BJ (cell line): ENCODE data around the gene CTIF. TPM values are rescaled to one million over a fixed set of nuclear protein-coding genes. Genes with fewer than 3 reads are reported as not detected.

ENCODE experiments used
- CTCF ChIA-PET: fragments of 350-600 bp; formaldehyde crosslinking; extraction: SDS; loops from one replicate; lab custom pipeline; 2021; ENCODE audit warnings: antibody characterized with exemption, inconsistent platforms; lab: Yijun Ruan, JAX
- POLR2A ChIA-PET: fragments of 300-600 bp; sonication (Branson Sonifier 250); formaldehyde crosslinking; extraction: SDS; loops from one replicate; lab custom pipeline; 2021; ENCODE audit warnings: antibody characterized with exemption; lab: Charles Lee
- DNase-seq: peaks from one replicate; pipeline ENCODE4 v3.0.0-alpha.2; 2011; ENCODE audit warnings: low read depth
- H3K27me3 ChIP-seq: 2 replicates; pipeline ENCODE4 v1.6.0; 2011; ENCODE audit warnings: low read length; ENCODE audit not compliant: control insufficient read depth, insufficient read depth
- H3K36me3 ChIP-seq: 2 replicates; pipeline ENCODE4 v1.5.1; 2011; ENCODE audit warnings: low read length; ENCODE audit not compliant: control insufficient read depth, insufficient read depth
- H3K4me3 ChIP-seq: 2 replicates; pipeline ENCODE4 v1.5.1; 2011; ENCODE audit warnings: low read depth, mild to moderate bottlenecking, control low read depth, low read length
- CTCF ChIP-seq: IDR thresholded peaks from 2 replicates; pipeline ENCODE4 v1.5.1; 2011; ENCODE audit warnings: low read depth, mild to moderate bottlenecking, control low read depth, inconsistent platforms, low read length, moderate library complexity; ENCODE audit not compliant: insufficient read depth
- polyA plus RNA-seq: library from polyadenylated mRNA; depleted of rRNA; stranded (reverse); fragments of >200 nt; gene quantifications from 2 replicates; pipeline ENCODE4 v1.2.3, GENCODE V29; 2011

Gene CTIF
- polyA plus RNA-seq, 1 experiment: 105 TPM

- POLR2A ChIA-PET: no interaction called here
- H3K4me3 ChIP-seq: no peak overlapping the region
- DNase-seq: no peak
- CTCF ChIA-PET: interaction anchor here (0.6 to 1.6 kb wide), 2 partner anchors 57 to 66 kb away, joined by 3 to 4 read pairs; no protein-coding TSS in a partner anchor
- H3K27me3 ChIP-seq: no peaks in the 10 kb centered on the region
- H3K36me3 ChIP-seq: peaks cover 10% of the 10 kb centered on the region
- no peak for TF ChIP-seq CTCF
Measured at GRCh38 chr18:48573632-48574283, 34.9 kb downstream of the CTIF start.

- DNase-seq: no peak
- no peak overlapping the region for H3K4me3 ChIP-seq
- POLR2A ChIA-PET: no interaction called here
- no peak for TF ChIP-seq CTCF
- CTCF ChIA-PET: interaction anchor here (0.6 kb wide), 1 partner anchor 23 kb away, joined by 3 read pairs; no protein-coding TSS in a partner anchor
- no peaks in the 10 kb centered on the region for H3K27me3 ChIP-seq
- H3K36me3 ChIP-seq: peaks cover 10% of the 10 kb centered on the region
Measured at GRCh38 chr18:48574667-48575300, 36.0 kb downstream of the CTIF start.

DNA sequence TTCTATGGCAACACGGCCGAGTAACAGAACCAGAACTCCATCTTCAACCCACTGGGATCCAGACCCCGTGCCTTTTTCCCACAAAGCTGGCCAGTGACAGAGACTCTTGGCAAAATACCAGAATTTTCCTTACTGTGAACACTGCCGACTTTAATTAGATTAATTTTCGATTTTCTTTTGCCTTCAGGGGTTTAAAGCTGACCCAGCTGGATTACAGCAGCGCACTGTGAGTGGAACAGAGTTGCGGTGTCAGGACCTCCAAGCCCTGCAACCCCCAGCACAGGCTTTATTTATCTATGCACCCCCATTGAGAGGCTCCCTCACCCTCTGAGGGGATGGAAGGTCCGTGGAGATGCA lies 36.4 kb downstream of the CTIF start:
- no peak for TF ChIP-seq CTCF
- ChIA-PET CTCF (no interaction called here), POLR2A (no interaction called here)
- H3K27me3 ChIP-seq: no peaks in the 10 kb centered on the region
- DNase-seq: no peak
- no peak overlapping the region for H3K4me3 ChIP-seq
- H3K36me3 ChIP-seq: peaks cover 10% of the 10 kb centered on the region

- Histone ChIP-seq H3K36me3 (peaks cover 10% of the 10 kb centered on the region), H3K27me3 (no peaks in the 10 kb centered on the region), H3K4me3 (no peak overlapping the region)
- ChIA-PET POLR2A (no interaction called here), CTCF (no interaction called here)
- no peak for DNase-seq
- TF ChIP-seq CTCF: no peak
Measured at GRCh38 chr18:48575658-48576456, 37.0 kb downstream of the CTIF start.

DNA sequence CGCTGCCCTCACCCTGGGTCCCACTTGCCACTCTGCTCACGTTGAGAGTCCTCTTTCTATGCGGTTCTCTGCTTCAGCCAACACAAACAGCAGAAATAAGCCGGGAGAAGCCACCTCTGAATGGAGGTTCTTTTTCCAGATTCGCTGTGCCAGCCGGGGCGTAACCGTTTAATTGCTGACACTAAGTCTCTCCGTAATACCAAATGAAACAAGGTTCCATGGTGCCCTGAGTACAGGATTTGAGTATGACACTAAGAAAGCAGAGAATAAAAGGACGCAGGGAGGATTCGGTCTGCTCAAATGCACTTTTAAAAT lies 37.6 kb downstream of the CTIF start:
- Histone ChIP-seq H3K27me3 (no peaks in the 10 kb centered on the region), H3K4me3 (no peak overlapping the region), H3K36me3 (peaks cover 11% of the 10 kb centered on the region)
- no peak for DNase-seq
- CTCF ChIA-PET: no interaction called here
- no peak for TF ChIP-seq CTCF
- POLR2A ChIA-PET: no interaction called here
